K562 (cell line): ENCODE data around the gene WDR54. TPM values are rescaled to one million over a fixed set of nuclear protein-coding genes. Genes with fewer than 3 reads are reported as not detected.

Experiments used
- ATF3 ChIP-seq, 2 experiments: fragments of 450-650 bp in 1 of 2; sonication (generic) in 1 of 2; formaldehyde crosslinking in 1 of 2; IDR thresholded peaks in 1 of 2; conservative IDR thresholded peaks in 1 of 2; 2 replicates each; pipeline versions ENCODE4 v1.6.1 to v1.8.1; 2016 to 2023; ENCODE audit warnings: mild to moderate bottlenecking in 2 of 2, moderate library complexity in 2 of 2, inconsistent platforms in 1 of 2, missing genetic modification reagents in 1 of 2
- CAMTA2 ChIP-seq: fragments of 250-450 bp; sonication (Bioruptor Pico); conservative IDR thresholded peaks from 2 replicates; pipeline ENCODE4 v1.5.1; 2022
- CTCFL ChIP-seq: IDR thresholded peaks from 2 replicates; pipeline ENCODE4 v1.6.1; 2011; ENCODE audit warnings: borderline replicate concordance, low read depth, mild to moderate bottlenecking, moderate library complexity, low read length; ENCODE audit not compliant: insufficient read depth, poor library complexity, severe bottlenecking
- FOSL1 ChIP-seq: fragments of 200-800 bp; sonication (Bioruptor generic); conservative IDR thresholded peaks from 2 replicates; pipeline ENCODE4 v1.6.1; 2016; ENCODE audit warnings: missing genetic modification characterization, missing compliant biosample characterization
- HDAC3 ChIP-seq: fragments of 450-650 bp; IDR thresholded peaks from 2 replicates; pipeline ENCODE4 v1.6.1; 2018; ENCODE audit warnings: borderline replicate concordance, mild to moderate bottlenecking, moderate library complexity; ENCODE audit not compliant: partially characterized antibody
- MXD1 ChIP-seq: fragments of 250-450 bp; sonication (Bioruptor Pico); IDR thresholded peaks from 2 replicates; pipeline ENCODE4 v1.8.0; 2021; ENCODE audit warnings: borderline replicate concordance, mild to moderate bottlenecking, moderate library complexity; ENCODE audit not compliant: poor library complexity, severe bottlenecking
- REST ChIP-seq, 2 experiments: fragments of 450-650 bp; formaldehyde crosslinking in 1 of 2; IDR thresholded peaks; 2 replicates each; pipeline versions ENCODE4 v1.4.0 to v1.6.1; 2014 to 2020; ENCODE audit warnings: mild to moderate bottlenecking in 2 of 2, borderline replicate concordance in 1 of 2, low read depth in 1 of 2
- polyA plus RNA-seq, 8 experiments: library from polyadenylated mRNA; depleted of rRNA in 4 of 8; stranded (reverse) in 5 of 8; unstranded in 3 of 8; fragments of >200 nt; fragmentation: Nextera tagmentation in 2 of 8; fragmentation: Illumina TruSeq in 1 of 8; extraction: Ambion mirVana in 2 of 8; extraction: Trizol in 1 of 8; gene quantifications; 2 replicates each; pipeline versions ENCODE4 v1.2.1 to v1.2.3, GENCODE V29; 2011 to 2014; ENCODE audit warnings: inconsistent platforms in 1 of 8, missing spikeins in 1 of 8
- total RNA-seq, 7 experiments: library from RNA; depleted of rRNA in 6 of 7; stranded (reverse); fragments of >200 nt in 6 of 7; fragmentation: Illumina TruSeq in 2 of 7; extraction: Trizol in 2 of 7; gene quantifications; 2 replicates each; pipeline versions ENCODE4 v1.2.1 to v1.2.3, GENCODE V29; 2011 to 2021; ENCODE audit warnings: low replicate concordance in 1 of 7

The WDR54 gene
- total and polyA plus RNA-seq, 9 of the 15 experiments (the other 6 are each of a cell fraction or from before 2014, with no cell fraction given), result 5.2 to 15.2 (median 7.4) TPM

GRCh38 chr2:74474481-74474880 lies 53.0 kb downstream of the WDR54 start (continued):
- TF ChIP-seq REST (IDR thresholded peaks at IDR 0.05; ENCODE audit: borderline replicate concordance), result no peak
- TF ChIP-seq REST (CRISPR knock-in tag; IDR thresholded peaks at IDR 0.05; ENCODE audit: low read depth), result no peak
- TF ChIP-seq FOSL1, result no peak
- no peak for TF ChIP-seq MXD1
- no peak for TF ChIP-seq HDAC3
- no peak for TF ChIP-seq ATF3 (IDR thresholded peaks at IDR 0.05)
- TF ChIP-seq ATF3 (CRISPR knock-in tag; conservative IDR thresholded peaks at IDR 0.05), result no peak
- no peak for TF ChIP-seq CTCFL
- no peak for TF ChIP-seq CAMTA2 (CRISPR knock-in tag)
- TF ChIP-seq, all 486 proteins: peak for 0
